HG02610 (cell line): ENCODE measurements around the gene PDGFC.

Experiments used
- ATAC-seq: cut with Tn5 transposase; IDR thresholded peaks from one replicate; pipeline ENCODE4 v1.9.1; 2021; ENCODE audit warnings: mild to moderate bottlenecking, moderate library complexity; ENCODE audit not compliant: unreplicated experiment

Gene PDGFC, protein sequence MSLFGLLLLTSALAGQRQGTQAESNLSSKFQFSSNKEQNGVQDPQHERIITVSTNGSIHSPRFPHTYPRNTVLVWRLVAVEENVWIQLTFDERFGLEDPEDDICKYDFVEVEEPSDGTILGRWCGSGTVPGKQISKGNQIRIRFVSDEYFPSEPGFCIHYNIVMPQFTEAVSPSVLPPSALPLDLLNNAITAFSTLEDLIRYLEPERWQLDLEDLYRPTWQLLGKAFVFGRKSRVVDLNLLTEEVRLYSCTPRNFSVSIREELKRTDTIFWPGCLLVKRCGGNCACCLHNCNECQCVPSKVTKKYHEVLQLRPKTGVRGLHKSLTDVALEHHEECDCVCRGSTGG

DNA sequence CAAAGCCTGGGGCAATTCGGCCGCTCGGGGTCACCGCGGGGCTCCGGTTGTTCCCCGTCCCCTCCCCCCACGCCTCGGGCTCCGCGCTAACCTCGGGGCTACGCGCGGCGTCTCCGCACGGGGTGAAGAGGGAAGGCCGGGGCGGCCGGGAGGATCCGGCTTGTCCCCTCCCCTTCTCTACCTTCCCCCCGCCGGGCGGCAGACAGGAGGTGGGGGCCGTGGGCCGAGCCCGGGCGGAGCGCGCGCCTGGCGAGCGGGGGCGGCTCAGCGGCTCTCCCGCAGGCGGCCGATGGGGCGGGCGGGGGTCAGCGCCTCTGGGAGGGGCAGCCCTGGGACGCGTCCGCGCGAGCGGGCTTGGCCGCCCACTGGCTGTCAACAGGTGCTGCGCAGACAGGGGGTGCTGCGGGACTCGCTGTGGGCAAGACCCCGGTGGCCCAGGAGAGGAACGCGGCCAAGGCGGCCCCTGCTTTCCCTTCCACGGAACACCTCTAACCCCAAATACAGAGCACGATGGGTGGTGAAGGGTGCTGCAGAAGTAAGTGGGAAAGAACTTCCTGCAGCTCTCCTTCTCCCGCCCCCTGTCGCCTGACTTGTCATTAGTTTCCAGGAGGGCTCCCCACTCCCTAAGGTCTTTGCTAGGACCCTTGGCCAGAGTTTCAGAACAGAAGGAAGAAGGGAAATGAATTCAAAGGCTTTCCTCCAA is at the start of gene PDGFC:
TSS of gene PDGFC (minus strand) at position 124 of the 703 bp plus-strand sequence. CDS start 896 bp downstream, outside the sequence.
- peak; percentile 35 for ATAC-seq

DNA sequence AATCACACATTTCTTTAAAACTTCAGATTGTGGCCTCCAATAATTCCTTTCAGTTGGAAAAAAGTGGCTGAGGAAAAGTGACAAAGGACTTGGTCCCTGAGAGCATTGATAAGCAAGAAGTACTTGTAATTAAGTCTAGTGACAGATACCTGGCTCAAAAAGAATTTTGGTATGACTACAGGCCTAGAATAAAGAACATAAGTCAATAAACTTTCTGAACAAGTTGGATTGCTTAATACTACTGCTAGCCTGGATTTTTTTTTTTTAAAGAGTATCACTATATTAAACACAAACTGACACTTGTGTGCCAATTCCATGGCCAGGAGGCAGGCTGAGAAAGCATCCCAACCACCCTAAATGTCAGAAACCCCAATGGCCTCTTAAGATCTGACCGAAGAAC is 49.3 kb upstream of the PDGFC start:
- ATAC-seq = no peak

DNA sequence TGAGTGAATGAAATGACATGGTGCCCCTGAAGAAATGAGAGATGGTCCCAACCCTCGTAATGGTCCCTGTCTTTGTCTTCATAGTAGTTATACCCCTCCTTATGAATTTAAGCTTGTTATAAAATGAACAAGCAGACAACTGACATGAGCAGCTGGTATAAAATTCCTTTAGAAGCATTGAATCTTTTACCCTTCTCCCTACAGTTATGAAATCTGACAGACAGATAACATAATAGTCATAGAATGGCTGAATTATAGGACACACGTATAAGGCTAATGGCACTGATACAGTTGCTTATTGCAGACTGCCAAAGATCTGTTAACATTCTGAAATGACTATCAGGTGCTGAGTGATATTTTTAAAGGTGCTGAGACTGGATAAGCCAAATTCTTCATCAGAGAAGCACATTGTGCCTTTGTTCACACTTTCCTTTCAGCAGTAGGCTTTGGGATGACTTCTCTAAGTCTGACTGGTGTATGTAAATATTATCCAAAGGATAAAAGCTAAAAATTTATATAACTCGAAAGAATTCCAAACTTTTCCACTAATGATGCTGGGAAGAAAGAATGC is 47.4 kb upstream of the PDGFC start:
- ATAC-seq = no peak

DNA sequence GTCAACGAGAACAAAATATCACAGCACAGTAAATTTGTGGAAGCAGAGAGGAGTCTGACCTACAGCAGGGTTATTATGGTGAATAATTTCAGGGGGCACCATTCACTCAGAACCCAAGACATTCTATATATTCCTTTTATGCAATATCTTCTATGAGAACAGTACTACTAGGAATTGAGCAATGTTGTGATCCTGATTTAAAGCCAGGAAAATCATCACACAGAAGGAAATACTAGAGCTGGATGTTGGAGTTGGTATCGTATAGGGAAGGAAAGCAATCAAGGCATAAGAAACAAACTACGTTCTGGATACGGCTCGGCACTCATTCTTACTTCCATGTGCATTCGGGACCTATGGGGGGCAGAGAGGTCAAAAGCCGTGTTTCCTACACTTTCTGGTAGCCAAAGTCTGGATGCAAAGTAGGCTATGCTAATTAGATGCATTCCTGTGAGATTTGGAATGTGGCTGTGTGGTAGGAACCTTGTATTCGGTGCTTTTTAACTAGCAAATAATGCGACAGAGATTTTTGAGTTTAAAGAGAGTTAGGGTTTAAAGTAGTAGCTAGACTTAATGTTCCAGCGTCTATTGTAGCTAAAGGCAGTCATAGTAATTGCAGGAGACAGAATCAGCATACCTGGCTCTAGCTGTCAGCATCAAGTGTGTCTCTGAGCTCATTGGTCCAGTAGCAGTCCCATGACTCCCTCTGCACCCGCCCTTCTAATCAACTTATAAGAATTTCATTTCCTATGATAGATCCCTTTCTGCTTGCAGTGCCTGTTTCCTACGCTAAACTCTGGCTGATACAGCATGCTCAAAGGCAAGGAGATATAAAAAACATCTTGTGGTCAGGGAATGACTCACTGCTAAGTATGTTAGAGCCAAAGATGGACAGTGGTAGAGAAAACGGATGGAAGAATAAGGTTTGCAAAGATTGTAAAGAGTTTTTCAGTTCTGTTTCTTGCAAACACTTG is 43.3 kb upstream of the PDGFC start:
- peak; percentile 84 for ATAC-seq

DNA sequence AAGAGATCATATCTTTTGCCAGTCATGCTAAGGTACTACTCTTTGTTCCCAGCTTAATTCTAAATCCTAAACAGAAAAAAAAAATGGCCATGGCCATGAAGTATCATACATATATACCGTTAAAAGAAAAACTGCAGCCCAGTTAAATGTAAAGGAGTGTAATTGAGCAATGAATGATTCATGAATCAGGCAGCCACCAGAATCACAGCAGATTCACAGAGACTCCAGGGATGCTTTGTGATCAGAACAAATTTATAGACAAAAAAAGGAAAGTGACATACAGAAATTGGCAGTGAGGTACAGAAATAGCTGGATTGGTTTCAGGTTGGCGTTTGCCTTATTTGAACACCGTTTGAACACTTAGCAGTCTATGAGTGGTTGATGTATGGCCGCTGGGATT is 42.1 kb upstream of the PDGFC start:
- ATAC-seq = no peak

DNA sequence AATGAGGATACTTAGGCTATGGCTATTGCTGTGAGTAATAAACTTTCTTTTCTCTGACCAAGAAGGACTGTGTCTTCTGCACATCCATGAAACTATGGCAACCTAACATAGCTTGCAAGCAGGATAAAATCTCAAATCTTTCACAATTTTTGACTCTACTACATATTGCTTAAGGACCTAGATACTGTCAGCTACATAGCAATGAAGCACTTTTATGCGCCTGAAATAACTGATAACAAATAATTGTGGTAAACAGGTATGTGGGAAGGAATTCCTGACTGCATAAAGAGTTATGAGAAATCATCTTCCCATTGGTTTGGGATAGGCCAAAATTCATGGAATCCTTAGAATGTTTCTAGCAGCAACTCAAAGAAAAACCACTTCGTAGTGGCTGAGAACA is 41.2 kb upstream of the PDGFC start:
- ATAC-seq = no peak

DNA sequence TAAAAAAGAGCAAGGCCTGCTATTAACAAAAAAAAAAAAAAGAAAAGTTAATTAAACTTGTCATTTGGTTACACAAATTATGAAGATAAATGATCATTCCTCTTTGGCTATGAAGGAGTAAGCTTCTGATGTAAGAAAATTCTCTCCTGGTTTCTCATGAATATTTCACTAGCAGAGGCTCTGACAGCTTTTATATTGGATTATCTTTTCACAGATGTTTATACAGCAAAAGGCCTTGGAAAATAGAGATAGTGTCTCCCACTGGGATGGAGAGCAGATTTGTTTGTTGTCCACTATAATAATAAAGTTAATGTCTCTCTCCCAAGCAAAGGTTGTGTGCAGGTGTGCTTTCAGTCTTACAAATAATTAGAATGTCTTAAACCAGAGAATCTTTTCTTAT is 40.7 kb upstream of the PDGFC start:
- ATAC-seq = no peak

DNA sequence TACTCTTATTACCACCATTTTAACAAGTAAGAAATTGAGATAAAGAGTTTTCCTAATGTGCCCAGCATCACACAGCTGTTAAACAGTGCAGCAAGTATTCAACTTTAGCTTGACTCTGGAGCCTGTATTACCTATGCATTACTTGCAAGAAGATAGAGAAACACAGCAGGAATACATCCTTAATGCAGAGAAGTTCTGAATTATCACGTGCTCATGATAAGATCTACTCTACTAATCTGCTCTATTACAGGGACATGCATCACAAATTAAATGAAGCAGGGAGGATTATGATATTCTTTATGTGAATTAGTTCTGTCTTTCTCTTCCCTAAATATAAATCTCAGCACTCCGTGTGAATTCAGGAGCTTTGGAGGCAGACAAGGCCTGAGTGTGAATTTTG is 39.0 kb upstream of the PDGFC start:
- ATAC-seq = no peak

DNA sequence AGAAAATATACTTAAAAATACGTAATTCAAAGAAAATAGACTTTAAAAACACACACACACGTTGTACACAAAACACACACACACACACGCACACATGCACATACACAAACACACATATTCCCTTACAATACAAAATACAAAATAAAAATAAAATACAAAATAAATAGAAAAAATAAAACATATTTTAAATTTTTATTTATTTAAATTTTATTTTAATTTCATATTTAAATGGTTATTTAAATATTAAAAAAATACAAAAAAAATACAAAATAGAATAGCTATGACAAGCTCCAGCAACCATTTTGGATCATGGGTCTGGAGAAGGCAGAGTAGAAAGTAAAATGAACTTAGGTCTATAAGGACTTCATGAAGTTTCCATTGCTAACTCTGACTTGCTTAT is 34.2 kb upstream of the PDGFC start:
- ATAC-seq = no peak

DNA sequence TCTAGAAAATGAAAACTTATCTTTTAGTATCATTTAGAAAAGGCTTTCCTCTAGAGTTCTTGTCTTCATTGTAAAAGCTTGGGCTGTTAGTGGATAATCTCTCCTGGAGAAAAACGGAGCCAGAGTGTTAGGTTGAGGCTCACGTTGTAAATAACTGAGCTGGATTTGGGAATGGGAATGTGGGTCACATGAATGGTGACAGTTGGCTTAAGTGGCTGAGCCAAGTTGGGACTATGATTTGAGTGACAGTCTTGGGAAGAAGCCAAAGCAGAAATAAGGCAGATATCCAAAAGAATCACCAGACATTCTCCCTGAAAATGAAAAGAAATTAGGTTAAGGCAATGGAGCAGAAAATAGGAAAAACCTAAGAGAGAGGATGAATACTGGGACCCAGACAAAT is 33.6 kb upstream of the PDGFC start:
- no peak for ATAC-seq

DNA sequence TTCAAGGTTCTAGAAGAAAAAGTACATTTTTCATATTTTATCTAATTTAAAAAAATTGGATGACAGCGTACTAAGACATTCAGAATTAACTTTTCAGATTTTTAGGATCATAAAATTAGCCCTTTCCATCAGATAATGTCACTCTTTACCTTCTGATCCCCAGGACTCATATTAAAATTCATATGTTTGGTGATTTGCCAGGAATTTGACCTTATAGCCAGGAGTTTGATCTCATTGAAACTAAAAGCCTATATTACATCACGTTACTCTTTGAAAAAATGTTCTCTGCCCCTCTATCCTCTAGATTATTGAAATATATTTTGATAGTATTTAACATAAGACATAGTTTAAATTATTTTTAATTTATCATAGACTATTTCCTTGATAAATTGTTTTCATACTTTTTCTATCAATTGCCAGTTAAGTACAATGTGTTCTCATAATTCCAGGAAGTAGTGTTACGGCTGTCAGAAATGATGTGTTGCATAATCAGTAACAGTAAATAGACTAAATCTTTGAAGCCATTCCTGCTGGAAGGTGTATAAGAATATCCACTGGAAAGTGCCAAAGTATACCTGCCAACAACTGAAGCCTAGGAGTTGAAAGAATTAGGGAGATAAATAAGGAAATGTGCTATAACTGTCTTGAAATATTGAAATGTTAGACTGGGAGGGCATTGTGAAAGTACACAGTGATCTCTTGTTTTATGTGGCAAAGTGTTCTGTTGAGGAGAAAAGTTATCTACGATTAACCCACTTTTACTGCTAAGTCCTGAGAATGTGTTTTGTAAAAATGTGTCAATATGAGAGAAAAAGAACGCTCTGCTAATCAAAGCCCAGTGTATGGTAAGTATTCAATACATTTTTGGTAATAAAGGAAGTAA is 32.9 kb upstream of the PDGFC start:
- ATAC-seq = no peak

DNA sequence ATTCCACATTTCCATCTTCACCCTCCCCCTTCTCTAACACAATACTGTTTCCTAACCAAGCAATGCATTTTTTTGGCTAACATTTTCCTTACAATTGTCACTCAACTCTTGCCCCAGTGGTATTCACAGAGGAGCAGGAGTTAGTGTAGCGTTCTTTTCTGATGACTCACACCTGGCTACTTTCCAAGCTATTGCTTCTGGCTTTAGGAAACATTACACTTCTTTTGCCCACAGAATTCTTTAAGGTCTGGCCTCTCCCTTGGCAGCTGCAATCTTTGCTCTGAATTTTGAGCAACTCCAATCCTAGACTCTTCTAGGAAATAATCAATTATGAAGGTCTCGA is 27.5 kb upstream of the PDGFC start:
- no peak for ATAC-seq

DNA sequence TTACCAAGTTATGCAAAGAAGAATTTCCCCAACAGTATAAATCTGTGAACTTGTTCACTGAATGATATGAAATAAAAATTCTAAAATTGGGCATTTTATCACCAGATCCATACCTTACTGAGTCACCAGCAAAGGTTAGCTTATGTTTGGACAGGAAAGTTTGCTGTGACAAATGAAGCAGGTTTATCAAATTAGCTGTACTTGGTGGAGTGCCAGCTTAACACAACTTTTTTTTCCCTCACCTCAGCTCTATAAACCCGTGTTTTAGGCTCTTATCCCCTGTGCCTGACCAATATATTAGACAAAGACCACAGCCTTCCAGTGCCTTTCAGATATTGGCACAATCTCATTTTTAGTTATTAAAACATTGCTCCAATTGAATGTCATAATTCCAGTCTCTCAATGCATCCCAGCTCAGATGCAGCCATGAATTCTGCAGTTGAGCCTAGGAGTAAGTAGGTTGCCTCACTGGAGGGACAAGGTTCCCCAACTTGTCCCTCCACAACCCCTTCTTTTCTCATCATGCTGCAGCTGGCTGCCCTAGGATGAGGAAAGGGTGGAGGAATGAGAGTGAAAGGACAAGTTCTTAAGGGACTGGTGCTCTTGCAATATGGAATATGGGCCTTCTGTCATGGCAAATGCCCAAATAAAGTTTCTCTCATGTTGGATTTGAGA is 27.0 kb upstream of the PDGFC start:
- no peak for ATAC-seq

DNA sequence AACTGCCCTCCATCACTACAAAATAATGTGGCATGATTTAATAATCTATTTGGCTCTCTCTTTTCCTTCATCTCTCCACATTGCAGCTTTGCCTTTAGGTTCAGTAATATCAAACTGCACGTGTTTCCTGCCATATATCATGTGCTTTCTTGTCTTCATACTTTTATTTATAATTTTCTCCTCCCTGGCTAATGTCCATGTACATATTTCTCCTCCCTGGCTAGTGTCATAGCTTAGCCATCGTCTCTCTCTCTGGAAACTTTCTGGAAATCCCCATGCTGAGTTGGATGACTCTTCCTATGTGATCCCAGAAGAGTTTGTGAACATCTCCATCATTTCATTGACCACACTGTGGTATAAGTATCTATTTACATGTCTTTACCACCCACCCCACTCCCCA is 21.3 kb upstream of the PDGFC start:
- no peak for ATAC-seq

DNA sequence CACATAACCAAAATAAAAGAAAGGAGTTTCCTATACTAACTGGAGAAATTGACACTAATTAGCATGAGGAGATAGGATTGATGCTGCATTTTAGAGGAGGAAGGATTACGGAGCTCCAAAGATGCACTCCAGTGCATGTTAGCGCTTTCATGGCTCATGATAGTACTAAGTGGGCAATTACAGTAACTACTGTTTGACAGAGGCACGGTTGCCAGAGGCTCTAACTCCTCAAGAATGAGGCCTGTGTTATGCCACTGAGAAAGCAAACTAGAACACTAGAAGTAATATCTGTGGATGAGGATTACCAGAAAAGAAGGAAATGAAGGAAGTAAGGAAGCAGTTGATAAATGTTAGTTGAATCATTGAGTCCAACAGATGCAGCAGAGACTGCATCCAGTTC is 19.6 kb upstream of the PDGFC start:
- no peak for ATAC-seq

DNA sequence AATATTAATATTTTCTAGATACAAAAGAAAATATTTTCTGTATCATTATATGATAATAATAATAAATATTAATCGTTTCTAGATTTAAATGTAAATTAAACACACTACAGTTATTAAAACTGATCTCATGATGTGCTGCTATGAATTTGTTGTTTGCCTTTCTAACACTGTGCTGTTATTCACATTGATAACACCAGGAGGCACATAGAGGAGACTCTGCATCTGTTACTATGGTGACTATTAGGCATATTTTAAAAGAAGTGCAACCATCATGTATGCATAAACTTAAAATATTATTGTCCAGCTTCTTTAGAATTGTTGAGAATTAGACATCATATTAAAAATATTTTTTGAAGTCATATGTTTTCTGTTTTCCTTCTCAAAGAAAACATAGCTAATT is 11.8 kb upstream of the PDGFC start:
- ATAC-seq = no peak

DNA sequence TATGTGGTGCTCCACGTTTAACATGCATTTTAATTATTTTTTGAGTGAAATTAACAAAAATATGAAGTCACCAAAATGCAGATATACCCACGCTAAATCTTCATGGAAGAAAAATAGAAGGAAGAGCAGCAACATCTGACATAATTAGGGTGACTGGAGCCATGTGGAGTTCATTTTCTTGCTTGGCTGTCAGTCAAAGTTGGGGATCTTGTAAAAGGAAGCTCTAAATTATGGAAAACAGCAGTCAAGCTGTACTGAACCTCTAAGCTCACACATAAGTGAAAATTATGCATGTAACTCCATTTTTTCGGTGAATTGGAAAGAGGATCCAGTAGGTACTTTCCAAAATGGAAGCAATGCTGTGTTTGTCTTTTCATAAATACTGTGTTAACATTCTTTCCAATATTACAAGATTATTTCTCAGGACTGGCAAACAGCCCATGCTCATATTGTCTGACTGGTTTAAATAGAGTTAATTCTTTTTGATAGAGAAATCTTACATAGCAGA is 9.7 kb upstream of the PDGFC start:
- ATAC-seq = no peak

DNA sequence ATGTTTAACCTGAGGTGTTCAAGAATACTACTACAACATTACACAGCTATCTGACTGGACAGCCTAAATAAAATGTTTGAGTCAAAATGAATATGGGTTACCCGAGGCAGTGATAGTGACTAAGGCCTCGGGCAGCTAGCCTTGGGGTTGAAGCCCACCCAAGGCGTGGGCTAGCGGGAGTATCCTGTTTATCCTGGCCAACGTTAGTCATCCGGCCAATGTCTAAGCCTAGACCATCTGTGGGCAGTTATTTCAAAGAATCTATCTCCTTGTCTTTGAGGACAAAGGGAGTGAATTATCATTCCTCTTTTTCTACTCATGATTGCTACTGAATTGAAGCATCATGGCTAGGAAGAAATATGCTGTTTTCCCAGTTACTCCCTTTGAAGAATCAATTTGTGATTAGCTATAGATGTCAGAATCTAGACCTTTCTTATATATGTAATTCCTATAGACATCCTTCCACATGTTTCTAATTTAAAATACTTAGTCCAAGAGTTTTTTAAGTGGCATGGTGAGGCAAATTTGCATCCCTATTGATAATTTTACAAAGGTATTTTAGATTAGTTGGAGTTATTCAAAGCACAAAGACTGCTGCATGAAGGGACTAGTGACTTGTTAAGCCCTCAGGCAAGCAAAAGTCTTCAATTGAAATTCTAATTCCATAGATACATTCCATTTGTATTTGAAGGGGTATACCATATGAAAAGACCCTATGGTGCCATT is 6.0 kb upstream of the PDGFC start:
- ATAC-seq = no peak

DNA sequence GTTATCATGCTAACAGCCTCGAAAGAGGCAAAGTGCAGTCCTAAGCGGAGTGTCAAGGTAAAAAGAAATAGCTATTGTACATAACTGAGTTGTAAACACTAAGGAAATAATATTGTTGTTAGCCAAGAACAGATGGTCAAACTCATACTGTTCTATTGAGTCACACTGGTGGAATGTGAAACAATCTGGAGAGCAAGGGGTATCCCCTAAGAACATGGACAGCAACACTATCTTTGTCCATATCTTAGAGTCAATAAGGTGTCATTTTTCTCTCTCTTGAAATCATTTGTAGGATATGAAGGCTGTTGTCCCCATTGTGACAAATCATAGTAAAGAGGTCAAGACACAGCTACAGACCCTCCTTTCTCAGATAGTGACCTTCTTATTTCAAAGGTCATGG is 4.5 kb upstream of the PDGFC start:
- no peak for ATAC-seq
